HL-60/S4 treated with retinoic acid at 250 ng/mL for 4 days and 3 days (cell line): ENCODE measurements around the gene CDKN1C.

ENCODE experiments used
- in situ Hi-C: fragments of 300-500 bp; cut with MboI; formaldehyde crosslinking; loops from 2 replicates; pipeline ENCODE4 v1.7.0; 2022; ENCODE audit warnings: low sequenced_read_pairs

Gene CDKN1C

GRCh38 chr11:2891326-2892214 is 6.0 kb upstream of the CDKN1C start:
- in situ Hi-C loops = loop anchor here (10.0 to 25.0 kb wide), 3 partner anchors 357 to 704 kb away; no protein-coding TSS in a partner anchor

GRCh38 chr11:2890466-2891294 is 5.1 kb upstream of the CDKN1C start:
- in situ Hi-C loops = loop anchor here (10.0 to 25.0 kb wide), 3 partner anchors 356 to 703 kb away; no protein-coding TSS in a partner anchor

- in situ Hi-C loops = loop anchor here (10.0 to 25.0 kb wide), 3 partner anchors 355 to 702 kb away; no protein-coding TSS in a partner anchor
Observed at GRCh38 chr11:2889362-2890273, 4.0 kb upstream of the CDKN1C start.

- in situ Hi-C loops = loop anchor here (25.0 kb wide), 1 partner anchor 701 kb away; no protein-coding TSS in a partner anchor
Observed at GRCh38 chr11:2888266-2888968, 2.8 kb upstream of the CDKN1C start.

GRCh38 chr11:2887515-2888195 is 2.1 kb upstream of the CDKN1C start:
- in situ Hi-C loops = loop anchor here (25.0 kb wide), 1 partner anchor 700 kb away; no protein-coding TSS in a partner anchor

- in situ Hi-C loops = loop anchor here (25.0 kb wide), 1 partner anchor 700 kb away; no protein-coding TSS in a partner anchor
Observed at GRCh38 chr11:2886936-2887335, 1.4 kb upstream of the CDKN1C start.

- in situ Hi-C loops = loop anchor here (25.0 kb wide), 1 partner anchor 699 kb away; no protein-coding TSS in a partner anchor
Observed at GRCh38 chr11:2886191-2886894, 768 bp upstream of the CDKN1C start.

- in situ Hi-C loops = loop anchor here (25.0 kb wide), 1 partner anchor 698 kb away; no protein-coding TSS in a partner anchor
Observed at GRCh38 chr11:2885017-2885677, 428 bp downstream of the CDKN1C start.

- in situ Hi-C loops = loop anchor here (25.0 kb wide), 1 partner anchor 697 kb away; no protein-coding TSS in a partner anchor
Observed at GRCh38 chr11:2883979-2884815, 1.4 kb downstream of the CDKN1C start.

- in situ Hi-C loops = loop anchor here (25.0 kb wide), 1 partner anchor 696 kb away; no protein-coding TSS in a partner anchor
Observed at GRCh38 chr11:2883640-2883978, 2.0 kb downstream of the CDKN1C start.

- in situ Hi-C loops = loop anchor here (25.0 kb wide), 1 partner anchor 695 kb away; no protein-coding TSS in a partner anchor
Observed at GRCh38 chr11:2882396-2883110, 3.0 kb downstream of the CDKN1C start.

- in situ Hi-C loops = loop anchor here (25.0 kb wide), 1 partner anchor 695 kb away; no protein-coding TSS in a partner anchor
Observed at GRCh38 chr11:2881981-2882375, 3.6 kb downstream of the CDKN1C start.

GRCh38 chr11:2881076-2881980 is 4.2 kb downstream of the CDKN1C start:
- in situ Hi-C loops = loop anchor here (25.0 kb wide), 1 partner anchor 694 kb away; no protein-coding TSS in a partner anchor

- in situ Hi-C loops = loop anchor here (25.0 kb wide), 1 partner anchor 693 kb away; no protein-coding TSS in a partner anchor
Observed at GRCh38 chr11:2880646-2881045, 4.9 kb downstream of the CDKN1C start.

- in situ Hi-C loops = loop anchor here (25.0 kb wide), 1 partner anchor 691 kb away; no protein-coding TSS in a partner anchor
Observed at GRCh38 chr11:2878782-2879181, 6.8 kb downstream of the CDKN1C start.
